Activated CD8-positive, alpha-beta memory T cell treated with anti-CD3 and anti-CD28 coated beads for 1 hour (primary cell): ENCODE measurements around the gene RABGAP1L.
"Not testable (repeated sequence)": the region's sequence is repeated elsewhere in the genome, so short reads cannot be mapped to it uniquely, and the experiment has no call there.

Source experiments
- DNase-seq, 2 donors: peaks; one replicate each; pipeline ENCODE4 v3.0.0-alpha.2; 2020; ENCODE audit warnings: low read depth in 1 of 2; ENCODE audit errors: extremely low read depth in 1 of 2

Gene RABGAP1L

DNA sequence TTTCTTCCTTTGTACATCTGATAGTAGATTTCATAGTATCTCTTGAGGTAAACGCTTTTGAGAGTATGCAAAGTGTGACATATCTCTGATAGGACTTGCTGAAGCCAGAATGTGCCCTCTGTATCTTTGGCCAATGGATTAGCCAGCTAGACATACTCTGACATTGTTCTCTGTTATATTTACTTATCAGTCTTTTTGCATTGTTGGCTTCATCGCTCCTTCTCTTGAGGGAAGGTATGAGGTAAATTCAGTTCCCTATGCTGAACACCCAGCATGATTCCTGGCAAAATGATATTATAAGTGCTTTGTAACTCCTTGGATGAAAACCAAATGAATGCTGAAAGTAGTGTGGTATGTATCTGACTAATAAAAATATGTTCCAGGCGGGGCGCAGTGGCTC is 677.2 kb downstream of the RABGAP1L start:
- no peak for DNase-seq

DNA sequence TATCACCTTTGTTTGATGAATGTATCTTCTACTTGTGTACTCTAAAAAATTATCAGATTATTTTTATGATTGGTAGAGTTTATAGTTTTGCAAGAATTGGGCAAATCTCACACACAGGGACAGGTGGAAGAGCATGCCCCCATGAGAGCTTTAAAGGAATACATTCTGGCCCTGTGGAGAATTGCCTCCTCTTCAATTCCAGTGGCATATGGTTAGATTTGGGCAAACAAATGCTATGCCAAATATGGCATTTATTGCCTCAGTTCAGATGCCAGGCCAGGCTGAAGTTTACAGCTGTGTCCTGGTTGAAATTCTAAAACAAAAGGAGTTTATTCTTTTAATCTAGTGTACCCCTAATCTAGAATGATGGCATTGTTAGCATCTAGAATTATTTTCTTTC is 678.1 kb downstream of the RABGAP1L start:
- no peak for DNase-seq

- DNase-seq = no peak
Measured at GRCh38 chr1:174839211-174839610, 679.9 kb downstream of the RABGAP1L start.

DNA sequence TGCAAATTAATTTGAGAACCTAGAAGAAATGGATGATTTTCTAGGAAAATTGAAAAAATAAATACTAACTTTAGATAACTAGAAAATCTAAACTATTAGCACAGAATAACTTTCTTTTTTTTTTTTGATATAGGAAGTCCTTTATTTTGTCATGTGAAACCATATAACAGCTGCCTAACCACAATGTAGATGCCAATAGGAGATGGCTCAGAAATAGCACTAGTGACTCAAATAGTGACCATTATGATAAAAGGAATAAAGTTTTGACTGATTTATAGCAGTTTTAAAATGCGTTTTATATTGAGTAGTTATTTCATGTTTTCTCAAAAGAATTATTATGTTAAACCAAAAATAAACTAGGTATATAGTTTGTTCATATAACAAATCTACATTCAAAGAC is 682.4 kb downstream of the RABGAP1L start:
- DNase-seq = no peak

DNA sequence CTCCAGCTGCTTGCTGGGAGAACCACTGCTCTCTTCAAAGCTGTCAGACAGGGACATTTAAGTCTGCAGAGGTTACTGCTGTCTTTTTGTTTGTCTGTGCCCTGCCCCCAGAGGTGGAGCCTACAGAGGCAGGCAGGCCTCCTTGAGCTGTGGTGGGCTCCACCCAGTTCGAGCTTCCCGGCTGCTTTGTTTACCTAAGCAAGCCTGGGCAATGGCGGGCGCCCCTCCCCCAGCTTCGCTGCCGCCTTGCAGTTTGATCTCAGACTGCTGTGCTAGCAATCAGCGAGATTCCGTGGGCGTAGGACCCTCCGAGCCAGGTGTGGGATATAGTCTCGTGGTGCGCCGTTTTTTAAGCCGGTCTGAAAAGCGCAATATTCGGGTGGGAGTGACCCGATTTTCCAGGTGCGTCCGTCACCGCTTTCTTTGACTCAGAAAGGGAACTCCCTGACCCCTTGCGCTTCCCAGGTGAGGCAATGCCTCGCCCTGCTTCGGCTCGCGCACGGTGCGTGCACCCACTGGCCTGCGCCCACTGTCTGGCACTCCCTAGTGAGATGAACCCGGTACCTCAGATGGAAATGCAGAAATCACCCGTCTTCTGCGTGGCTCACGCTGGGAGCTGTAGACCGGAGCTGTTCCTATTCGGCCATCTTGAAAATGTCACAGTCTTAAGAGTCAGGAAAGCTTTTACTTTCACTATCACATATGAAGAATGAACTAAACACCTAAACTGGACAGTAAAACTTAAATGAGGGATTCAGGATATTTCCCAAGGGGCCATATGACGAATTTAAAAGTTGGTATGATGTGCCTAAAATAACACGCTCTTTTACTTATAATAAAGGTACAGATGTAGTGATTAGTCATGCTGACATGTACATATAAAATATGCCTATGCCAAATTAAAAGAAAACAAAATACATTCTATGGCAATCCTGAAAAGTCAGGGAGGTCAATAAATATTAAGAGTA is 689.6 kb downstream of the RABGAP1L start:
- not testable (repeated sequence) for DNase-seq

DNA sequence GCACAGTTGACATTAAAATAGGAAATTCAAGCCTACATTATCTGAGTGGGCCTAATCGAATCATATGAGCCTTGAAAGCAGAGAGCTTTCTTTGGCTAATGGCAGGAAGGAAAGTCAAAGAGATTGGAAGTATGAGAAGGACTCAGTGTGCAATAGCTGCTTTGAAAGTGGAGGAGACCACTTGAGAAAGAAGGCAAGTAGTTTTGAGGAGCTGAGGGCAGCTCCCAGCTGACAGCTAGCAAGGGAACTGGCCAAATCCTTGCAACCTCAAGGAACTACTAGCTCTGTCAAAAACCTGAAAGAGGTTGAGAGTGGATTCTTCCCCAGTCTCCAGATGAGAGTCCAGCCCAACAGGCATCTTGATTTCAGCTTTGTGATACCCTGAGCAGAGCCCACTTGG is 691.4 kb downstream of the RABGAP1L start:
- DNase-seq = no peak

DNA sequence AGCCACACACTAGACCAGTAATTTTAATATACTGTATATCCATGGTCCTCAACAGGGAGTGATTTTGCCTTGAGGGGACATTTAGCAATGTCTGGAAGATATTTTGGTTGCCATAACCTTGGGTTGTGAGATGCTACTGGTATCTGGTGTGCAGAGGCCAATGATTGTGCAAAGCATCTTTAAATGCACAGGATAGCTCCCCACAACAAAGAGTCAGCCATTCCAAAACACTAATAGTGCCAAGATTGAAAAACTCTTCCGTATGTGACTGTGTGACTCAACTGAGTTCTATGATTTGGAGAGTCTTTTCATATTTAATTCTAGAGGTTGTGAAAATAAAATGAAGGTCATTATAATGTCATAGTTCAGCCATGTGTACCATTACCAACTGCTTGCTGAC is 699.0 kb downstream of the RABGAP1L start:
- no peak for DNase-seq

DNA sequence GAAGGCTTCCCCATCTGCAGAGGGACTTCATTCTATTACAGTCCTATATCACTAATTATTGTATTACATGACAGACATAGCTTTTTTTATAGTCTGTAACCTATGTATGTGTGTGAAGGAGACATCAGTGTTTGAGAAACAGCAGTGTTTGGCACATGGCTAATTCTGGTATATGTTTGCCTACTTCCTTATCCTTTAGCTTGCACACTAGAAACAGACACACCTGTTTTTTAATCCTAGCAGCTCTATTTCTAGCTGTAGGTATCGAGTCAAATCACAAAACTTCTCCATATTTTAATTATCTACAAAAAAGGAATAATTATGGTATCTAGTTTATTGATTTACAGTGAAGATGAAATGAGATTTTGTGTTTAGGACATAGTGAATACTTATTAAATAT is 711.0 kb downstream of the RABGAP1L start:
- no peak for DNase-seq

GRCh38 chr1:174871886-174872285 is 712.6 kb downstream of the RABGAP1L start:
- no peak for DNase-seq

DNA sequence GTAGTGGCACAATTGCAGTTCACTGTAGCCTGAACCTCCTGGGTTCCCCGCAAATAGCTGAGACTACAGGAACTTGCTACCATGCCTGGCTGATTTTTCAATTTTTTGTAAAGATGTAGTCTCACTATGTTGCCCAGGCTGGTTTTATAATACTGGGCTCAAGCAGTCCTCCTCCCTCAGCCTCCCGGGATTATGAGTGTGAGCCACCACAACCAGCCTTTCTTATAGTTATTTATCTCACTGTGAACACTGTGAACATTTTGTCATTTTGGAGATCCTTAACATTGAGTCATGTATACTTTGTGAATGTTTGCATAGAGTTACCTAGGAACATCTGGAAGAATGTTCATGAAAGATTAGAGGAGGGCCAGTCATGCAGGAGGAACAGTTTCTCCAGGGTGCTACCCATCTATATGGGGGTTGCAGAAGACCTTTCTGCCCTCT is 713.3 kb downstream of the RABGAP1L start:
- DNase-seq = no peak

GRCh38 chr1:174874331-174875053 is 715.2 kb downstream of the RABGAP1L start:
- DNase-seq = no peak

GRCh38 chr1:174875306-174875705 is 716.0 kb downstream of the RABGAP1L start:
- no peak for DNase-seq

GRCh38 chr1:174877208-174877673 is 717.9 kb downstream of the RABGAP1L start:
- no peak for DNase-seq

DNA sequence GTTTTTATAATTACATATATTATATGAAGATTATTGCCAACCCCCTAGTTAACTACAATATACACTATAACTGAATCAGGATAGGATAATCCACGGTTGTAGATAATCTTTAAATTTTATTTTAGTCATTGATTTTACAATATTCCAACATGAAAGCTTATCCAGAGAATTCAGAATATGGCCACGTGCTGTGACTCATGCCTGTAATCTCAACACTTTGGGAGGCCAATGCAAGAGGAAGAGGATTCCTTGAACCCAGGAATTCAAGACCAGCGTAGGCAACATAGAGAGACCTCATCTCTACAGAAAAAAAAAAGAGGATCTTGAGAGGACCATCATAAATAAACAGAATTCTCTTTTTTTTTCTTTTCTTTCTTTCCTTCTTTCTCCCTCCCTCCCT is 720.9 kb downstream of the RABGAP1L start:
- no peak for DNase-seq

GRCh38 chr1:174883409-174883808 is 724.1 kb downstream of the RABGAP1L start:
- DNase-seq = no peak

- DNase-seq = no peak
Measured at GRCh38 chr1:174884038-174884437, 724.7 kb downstream of the RABGAP1L start.

DNA sequence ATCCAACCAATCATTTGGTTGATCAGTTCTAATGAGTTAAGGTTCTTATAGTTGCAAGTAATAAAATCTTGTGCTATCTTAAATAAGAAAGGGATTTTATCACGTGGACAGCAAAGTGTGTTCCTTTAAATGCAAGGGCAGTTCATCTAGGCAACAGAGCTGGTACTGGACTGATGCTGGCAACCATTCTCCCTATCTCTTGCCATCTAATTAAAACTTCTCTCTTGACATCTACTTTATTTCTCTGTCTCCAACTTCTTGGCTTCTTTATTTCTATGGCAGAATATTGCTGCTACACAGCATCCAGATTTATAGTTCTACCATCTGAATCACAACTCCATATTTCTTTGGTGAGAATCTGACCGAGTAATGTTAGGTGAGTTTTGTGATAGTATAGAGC is 725.2 kb downstream of the RABGAP1L start:
- no peak for DNase-seq

DNA sequence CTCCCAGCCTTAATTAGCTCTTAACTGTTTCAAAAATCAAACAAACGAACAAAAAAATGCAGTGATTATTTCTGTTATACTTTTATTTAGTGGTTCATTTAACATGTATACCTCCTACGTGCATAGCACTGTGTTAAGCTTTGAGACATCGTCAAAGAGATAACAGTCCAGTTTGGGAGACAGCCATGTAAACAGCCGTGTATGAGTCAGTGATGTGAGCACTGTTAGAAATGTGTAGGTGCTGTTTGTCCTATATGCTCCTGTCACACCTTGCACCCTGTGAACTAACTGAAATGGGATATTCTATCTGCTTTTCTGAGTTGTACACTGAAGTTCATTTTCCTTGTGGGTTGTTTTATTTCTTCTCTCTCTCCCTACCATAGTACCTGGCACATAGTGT is 730.7 kb downstream of the RABGAP1L start:
- no peak for DNase-seq

GRCh38 chr1:174892016-174892415 is 732.7 kb downstream of the RABGAP1L start:
- no peak for DNase-seq

DNA sequence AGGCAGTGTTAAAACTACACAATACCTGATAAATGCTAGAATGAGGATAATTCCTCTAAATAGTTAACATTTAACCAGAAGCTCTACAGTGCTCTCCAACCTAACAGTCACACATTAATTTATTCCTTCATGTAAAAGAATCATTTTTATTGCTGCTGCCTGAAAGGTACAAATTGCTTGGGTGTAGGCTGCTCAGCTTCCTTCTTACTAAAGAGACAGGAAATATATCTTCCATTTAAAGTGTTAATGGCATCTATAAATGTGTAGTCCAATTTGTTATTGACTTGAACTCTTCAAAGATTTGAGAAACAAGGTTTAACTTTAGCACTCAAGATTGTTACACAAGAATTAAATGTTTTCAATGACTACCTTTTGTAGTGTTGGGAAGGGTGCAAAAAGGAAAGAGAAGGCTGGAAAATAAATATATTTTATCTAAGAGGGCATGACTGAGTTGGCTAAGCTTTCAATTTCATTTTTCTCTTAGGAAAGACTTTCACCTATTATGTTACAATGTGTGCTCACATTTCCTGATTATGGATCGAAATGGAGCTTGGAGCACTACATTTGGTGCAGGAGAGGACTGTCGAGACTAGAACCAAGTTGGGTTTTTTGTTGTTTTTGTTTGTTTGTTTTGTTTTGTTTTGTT is 734.9 kb downstream of the RABGAP1L start:
- DNase-seq = no peak

GRCh38 chr1:174895610-174896009 is 736.3 kb downstream of the RABGAP1L start:
- not testable (repeated sequence) for DNase-seq
